Measurements from ENCODE around the gene TEX48.

TEX48 gene

DNA sequence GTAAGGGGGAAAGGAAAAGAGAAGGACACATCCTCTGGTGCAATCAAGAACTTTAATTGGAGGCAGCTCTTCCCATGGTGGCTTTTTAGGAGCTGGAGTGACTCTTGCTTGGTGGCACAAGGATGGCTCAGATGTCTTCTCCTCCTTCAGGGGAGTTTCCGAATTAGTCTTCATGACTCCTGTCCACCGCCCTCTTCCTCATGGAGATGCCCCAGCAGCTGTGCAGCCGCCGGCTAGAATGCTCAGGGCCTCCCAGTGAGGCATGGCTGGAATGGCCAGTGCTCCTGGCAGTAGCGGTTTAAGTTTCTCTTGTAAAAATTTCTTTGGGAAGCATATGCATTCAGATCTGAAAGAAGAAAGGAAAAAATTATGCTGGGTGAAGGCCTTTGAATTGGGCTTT lies 15.6 kb downstream of the TEX48 start:
- no peak for DNase-seq

GRCh38 chr9:114664181-114664580 lies 17.8 kb downstream of the TEX48 start:
- no peak for DNase-seq

DNA sequence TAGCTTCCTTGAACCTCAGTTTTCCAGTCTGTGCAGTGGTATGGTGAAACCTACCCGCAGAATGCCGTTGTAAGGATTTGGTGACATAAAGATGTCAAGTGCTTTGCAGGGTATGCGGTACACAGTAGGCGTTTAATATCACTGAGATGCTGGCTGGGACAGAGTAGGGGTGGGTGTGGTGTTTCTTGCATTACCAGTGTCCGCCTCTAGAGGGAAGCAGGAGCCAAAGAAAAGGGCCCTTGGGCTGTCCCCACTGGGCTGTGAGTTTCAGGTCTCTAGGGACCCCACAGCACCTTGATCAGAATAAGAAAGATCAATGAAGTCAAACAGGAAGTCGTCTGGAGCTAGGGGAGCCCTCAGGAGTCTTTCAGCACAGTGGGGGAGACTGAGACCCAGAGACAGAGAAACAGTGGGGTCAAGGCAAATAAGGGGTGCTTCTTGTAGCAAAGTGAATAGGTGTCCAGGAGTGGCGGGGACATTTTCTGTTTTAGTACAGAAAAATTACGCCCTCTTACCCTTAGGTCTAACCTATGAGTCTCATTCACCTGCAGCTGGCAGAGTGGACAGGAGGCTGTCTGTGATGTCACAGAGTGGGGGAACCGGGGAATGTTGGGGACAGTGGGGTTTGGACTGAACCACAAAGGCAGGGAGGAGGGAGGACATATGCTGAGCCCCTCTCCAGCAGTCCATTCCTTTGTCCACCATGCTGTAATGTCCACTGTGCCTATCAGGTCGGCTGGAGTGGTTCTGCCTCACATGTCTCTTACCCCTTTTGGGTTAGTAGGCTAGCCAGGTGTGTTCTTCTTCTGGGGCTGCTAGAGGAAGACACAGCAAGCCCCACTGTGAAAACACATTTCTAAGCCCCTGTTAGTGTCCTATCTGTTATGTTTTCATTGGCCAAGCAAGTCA lies 19.7 kb downstream of the TEX48 start:
- no peak for DNase-seq

DNA sequence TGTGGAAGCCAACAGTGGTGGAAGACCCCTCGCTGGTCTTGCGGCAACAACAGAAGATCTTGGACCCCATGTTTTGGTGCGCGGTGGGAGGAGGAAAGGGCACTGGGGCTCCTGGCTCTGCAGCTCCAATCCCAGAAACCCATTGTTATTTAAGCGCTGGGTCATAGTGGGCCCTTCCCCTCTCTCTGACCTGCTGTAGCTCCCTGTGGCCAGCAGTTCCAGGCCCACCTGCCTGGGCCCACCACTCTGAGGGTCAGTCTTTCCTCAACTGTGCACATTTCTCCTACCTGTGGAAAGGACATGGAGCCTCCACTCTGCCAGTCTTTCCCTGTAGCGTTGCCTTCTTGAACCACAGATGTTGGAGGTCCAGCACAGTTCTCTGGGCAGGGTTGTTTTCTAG lies 24.3 kb downstream of the TEX48 start, which contains the start of gene TEX53:
TEX53 (minus strand) TSS at position 101 of the 400 bp plus-strand sequence; CDS start at position 70, 31 bp downstream.
- no peak for DNase-seq

GRCh38 chr9:114656301-114656700 lies 25.7 kb downstream of the TEX48 start:
- DNase-seq, result no peak

GRCh38 chr9:114655689-114656088 lies 26.3 kb downstream of the TEX48 start:
- DNase-seq, result no peak

DNA sequence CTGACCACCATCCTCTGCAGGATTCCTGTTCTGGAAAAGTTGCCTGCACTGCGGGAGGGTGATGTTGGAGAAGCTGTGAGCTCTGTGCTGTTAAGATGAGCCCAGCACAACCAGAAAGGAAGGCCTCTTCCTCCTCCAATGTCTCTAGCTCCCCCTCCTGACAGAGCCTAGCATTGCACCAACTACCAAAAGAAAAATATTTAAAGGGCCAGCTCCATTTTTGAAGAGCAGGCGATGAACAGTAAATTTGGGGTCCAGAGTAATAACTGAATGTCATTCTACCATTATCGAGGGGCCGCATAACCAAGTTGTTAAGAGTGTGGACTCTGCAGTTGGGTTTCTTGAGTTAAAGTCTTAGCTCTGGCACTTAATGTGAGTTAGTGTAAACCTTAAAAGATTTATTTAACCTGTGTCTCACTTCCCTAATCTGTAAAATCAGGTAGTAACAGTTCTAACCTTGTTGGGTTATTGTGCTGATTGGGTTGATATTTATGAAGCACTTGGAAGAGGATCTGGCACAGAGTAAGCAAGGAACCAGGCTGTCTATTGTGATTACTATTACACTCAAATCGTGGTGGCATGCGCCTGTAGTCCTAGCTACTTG lies 28.3 kb downstream of the TEX48 start:
- no peak for DNase-seq

- no peak for DNase-seq
These were observed 29.0 kb downstream of the TEX48 start for GRCh38 chr9:114652776-114653555.

DNA sequence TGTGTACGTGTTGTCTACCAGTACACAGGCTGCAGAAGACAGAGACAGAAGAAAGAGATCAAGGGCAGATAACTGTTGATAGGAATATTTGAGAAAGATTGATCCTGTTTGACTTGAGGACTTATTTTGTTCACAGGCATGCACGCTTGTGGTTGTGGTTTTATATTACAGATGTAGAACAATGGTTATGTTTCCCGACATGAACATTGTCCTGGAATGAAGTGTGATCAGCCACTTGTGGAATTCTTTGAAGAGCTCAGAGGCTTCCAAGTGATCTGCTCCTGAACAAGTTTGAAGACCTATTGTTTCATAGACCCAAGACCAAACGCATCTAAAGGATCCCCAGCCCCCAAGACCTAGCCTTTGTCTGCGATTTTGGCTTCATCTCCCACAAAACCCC lies 38.1 kb downstream of the TEX48 start:
- DNase-seq, result no peak

DNA sequence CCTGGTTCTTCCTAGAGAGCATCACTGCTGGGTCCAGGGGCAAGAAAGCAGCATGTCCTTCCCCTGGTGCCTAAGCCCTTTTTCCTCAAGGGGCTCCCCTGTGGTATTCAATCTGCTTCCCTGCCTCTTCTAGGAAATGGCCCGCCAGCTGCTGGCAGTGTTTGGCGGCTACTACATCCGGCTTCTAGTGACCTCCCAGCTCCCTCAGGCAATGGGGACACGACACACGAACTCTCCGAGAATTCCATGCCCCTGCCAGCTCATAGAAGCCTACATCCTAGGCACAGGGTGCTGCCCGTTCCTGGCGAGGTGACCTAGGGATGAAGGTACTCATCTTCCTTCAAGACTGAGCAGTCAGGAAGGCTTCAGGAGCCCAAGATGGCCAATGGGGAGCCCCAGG lies 39.0 kb downstream of the TEX48 start:
- no peak for DNase-seq

- no peak for DNase-seq
These were observed 40.0 kb downstream of the TEX48 start for GRCh38 chr9:114641967-114642366.

- no peak for DNase-seq
These were observed 43.6 kb downstream of the TEX48 start for GRCh38 chr9:114638404-114638803.

- no peak for DNase-seq
These were observed 47.6 kb downstream of the TEX48 start for GRCh38 chr9:114634387-114634786.

GRCh38 chr9:114633438-114634089 lies 48.4 kb downstream of the TEX48 start:
- DNase-seq, result no peak

GRCh38 chr9:114631166-114631565 lies 50.8 kb downstream of the TEX48 start:
- DNase-seq, result no peak

GRCh38 chr9:114629563-114630090 lies 52.4 kb downstream of the TEX48 start:
- no peak for DNase-seq

- DNase-seq, result no peak
These were observed 54.4 kb downstream of the TEX48 start for GRCh38 chr9:114627553-114627952.

DNA sequence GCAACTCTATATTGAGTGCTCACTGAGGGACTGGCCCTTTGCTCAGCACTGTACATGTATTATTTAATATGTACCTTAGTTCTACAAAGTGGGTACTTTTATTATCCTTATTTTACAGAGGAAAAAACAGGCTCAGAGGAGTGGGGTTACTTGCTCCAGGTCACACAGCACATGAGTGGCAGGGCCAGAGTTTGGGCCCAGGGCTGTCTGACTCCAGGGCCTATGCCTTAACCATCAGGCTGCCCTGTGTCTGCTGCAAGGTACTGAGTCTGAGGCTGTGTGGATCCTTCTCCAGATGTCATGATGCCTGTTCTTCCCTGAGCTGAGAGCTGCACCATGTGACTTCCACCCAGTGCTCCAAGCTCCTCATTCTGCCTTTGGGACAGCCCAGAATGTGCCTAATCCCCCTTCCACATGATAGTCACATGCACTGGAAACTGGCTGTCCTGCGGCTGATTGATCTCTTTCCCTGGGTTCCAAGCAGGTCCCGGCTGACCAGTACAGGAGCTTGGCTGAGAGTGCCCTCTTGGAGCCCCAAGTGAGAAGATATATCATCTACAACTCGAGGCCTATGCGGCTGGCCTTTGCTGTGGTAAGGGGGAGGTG lies 55.5 kb downstream of the TEX48 start:
- DNase-seq, result no peak

DNA sequence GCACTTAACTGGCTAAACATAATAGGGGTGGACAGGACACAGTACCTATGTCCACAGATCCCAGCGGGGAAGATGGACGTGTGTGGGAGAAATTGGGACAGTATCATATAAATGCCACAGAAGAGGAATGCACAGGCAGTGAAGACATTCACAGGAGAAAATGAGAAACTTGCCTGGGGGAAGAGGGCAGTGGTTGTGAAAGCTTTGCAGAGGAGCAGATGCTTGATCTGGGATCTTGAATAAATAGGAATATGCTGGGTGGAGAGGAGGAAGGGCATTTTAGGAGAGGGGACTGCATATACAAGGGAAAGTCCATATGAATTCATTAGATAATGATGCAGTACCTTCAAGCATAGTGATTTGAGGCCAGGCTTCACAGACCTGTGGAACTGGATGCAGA lies 57.3 kb downstream of the TEX48 start:
- no peak for DNase-seq

GRCh38 chr9:114621975-114622609 lies 59.9 kb downstream of the TEX48 start:
- DNase-seq, result no peak

DNA sequence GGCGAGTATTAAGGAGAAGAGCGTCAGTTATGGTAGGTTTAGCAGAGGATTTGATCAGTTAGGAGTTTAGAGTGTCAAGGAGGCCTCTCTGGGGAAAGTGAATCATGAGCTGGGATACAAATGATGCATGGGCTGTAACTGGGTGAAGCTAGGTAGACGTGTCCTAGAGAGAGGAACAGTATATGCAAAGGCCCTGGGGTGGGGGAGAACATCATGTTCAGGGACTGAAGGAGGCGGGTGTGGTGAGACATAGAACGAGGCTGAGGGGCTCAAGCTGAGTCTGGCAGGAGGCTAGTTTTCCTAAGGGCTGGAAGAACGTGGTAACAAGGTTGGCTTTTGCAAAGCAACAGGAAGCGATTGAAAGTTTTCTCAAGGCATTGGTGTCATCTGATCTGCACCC lies 60.4 kb downstream of the TEX48 start:
- DNase-seq, result no peak
